Amniotic epithelial cell (primary cell): Measurements from ENCODE around the gene PTPRG.

Experiments
- DNase-seq: peaks from one replicate; pipeline ENCODE4 v3.0.0-alpha.2; 2010; ENCODE audit warnings: low read depth

Gene PTPRG

DNA sequence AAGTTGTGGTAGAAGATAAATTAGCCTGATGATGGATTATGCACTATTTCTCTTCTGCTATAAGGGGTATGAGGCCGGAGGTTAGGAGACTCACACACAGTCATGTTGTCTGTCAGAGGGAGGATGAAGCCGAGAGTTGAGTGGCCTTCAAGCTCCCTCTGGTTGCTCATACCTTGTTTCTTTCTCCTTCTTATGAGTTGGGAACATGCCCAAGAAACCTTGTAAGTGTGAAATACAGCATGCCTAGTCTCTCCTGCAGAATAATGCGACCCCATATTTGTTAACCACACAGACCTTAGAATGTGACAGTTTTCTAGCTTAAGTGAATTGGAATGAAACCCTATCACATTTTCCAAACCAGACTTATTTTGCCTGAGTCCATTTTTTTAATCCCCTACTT, 366.7 kb downstream of the PTPRG start:
- no peak for DNase-seq

DNA sequence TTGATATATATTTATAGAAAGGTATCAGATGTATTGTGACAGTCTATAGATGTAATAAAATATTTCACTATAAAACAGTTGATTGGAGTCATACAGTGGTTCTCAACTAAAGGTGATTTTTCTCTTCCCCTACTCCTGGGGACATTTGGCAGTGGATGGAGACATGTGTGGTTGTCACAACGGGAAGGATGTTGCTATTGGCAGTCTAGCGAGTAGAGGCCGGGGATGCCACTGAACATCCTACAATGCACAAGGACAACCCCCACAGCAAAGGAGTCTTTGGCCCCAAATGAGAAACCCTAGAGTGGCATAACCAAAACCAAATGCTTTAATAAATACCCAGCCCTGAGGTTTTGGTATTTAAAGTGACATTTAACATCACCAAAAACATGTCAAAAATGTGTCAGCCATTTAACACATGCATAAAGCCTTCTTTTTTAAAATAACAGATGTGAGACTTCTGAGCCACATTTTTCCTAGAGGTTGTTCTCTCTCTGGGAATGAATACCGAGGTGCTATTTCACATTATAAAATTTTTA, 367.5 kb downstream of the PTPRG start:
- no peak for DNase-seq

DNA sequence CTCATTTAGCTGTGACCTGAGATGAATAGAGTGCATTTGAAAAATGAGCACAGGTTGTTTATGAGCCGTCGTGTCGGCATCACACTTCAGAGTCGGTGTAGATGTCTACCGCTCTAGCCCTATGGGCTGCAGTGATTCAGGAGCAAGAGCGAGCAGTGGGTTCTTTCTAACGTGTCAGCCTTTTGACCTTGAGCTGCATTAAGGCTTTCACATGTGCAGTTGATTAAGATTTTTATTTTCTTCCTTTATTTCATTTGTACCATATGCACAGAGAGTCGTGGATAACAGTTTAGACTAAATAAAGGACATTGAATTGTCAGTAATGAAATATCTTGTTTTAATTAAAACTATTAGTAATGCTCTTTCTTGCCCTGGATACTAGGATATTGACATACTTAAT, 368.2 kb downstream of the PTPRG start:
- DNase-seq: no peak

DNA sequence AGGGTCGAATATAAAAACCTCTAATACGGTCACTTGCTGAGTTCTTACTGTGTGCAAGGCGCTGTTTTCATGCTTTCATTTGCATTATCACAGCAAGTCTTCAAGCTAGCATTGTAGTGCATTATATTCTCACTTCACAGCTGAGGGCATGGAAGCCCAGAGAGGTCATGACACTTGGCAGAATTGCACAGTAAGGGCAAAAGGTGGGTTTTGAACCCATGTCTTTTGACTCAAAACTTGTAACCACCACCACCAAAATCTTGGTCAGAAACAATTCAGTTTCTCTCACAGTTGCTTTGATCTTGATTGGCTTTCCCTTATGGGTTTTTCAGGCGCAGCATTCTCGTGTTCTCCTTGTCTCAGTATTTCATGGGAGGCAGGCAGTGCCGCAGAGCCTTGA, 371.1 kb downstream of the PTPRG start:
- DNase-seq: no peak

DNA sequence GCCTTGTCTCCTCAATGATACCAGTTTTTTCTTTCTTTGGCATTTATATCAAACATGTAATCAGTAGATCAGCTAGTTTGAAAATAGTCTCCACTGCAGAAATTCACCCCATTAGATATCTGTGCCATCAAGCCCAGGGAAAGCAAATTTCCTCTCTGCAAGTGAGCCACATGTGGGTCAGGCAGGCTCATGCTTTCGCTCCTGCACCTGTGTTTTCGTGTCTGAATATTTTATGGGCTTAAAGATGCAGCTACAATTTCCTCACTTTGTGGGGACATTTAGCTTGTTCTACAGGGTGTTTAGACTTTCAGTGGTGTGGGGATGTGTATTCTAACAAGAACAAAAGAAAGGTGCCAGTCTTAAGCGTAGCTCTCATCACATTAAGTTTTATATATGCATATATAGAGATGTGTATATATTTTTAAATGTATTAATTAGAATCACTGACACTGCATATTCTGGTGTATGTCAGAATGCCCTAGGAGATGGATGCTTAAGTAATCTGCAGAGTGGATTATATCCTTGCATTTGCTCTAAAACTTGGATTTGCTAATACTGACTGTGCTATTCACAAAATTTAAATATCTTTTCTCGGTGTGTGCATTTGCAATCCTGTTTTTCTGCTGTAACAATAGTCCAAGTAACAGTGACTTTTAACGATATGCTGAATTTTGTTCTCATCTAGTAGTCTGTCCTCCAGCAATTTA, 372.6 kb downstream of the PTPRG start:
- DNase-seq: no peak

DNA sequence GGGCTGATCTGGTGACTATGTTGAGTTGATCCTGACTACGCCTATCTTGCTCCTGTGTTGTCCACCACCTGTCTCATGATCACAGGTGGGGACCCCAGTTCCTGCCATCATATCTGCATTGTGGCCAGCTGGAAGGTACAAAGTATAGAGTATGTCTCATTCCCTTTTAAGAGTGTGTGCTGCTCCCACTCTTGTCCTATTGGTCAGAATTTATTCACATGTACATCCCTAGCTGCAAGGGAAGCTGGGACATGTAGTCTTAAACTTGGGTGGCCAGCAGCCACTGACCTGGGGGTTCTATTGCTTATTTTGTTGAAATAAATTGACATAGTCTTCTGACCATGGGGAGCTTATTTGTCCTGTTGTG, 373.1 kb downstream of the PTPRG start:
- DNase-seq: no peak

DNA sequence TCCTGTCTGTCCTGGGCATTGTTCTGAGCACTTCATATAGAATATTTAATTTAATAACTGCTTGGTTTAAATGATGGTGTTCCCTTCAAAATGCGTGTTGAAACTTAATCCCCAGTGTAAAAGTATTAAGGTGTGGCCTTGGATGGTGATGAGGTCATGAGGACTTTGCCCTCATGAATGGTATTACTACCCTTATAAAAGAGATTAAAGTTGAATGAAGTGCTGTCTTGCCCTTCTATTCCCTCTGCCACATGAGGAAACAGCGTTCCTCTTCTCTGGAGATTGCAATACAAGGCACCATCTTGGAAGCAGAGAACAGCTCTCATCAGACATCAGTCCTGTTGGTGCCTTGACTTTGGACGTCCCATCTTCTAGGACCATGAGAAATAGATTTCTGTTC, 374.4 kb downstream of the PTPRG start:
- no peak for DNase-seq

DNA sequence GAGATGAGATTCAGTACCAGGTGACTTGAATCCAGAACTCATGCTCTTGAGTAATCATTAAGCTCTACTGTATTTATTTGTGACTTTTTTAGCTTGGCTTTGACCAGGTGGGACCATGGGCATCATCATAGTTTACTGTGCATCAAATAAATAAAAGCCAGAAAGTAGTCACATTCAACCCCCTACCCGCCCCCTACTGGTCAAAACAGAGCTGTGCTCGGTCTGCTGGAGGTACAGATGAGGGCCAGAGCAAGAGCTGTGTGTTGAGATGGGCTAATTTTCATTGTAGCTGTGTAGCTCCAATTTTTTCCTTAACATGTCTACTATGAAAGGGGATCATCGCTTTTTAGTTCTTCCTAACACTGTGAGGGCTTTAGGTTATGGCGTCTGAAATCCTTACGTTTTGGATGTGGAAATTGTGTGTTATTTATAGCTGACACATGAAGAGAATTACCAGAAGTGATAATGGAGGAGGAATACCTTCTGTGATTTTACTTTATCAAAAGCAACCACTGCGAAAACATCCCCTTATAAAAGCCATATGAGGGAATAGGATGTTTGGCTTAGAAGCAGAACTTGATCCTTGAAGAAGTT, 375.1 kb downstream of the PTPRG start:
- peak; percentile 10 for DNase-seq

DNA sequence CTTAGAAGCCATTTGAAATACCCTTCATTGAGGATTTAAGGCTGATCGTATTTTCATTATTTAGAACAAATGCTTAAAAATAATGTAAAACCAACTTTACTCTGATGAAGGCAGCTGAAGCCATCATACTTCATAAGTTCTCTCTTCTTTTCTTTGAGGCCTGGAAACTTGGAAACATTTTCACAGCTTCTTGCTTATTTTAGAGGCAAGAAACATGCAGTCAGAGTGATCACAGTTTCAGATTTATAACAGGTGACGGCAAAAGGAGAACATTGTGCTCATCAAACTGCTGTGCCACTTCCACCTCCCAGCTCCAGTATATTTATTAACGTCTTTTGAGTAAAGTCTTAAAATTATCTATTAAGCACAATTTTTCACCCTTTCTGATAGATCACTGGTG, 376.1 kb downstream of the PTPRG start:
- DNase-seq: no peak

DNA sequence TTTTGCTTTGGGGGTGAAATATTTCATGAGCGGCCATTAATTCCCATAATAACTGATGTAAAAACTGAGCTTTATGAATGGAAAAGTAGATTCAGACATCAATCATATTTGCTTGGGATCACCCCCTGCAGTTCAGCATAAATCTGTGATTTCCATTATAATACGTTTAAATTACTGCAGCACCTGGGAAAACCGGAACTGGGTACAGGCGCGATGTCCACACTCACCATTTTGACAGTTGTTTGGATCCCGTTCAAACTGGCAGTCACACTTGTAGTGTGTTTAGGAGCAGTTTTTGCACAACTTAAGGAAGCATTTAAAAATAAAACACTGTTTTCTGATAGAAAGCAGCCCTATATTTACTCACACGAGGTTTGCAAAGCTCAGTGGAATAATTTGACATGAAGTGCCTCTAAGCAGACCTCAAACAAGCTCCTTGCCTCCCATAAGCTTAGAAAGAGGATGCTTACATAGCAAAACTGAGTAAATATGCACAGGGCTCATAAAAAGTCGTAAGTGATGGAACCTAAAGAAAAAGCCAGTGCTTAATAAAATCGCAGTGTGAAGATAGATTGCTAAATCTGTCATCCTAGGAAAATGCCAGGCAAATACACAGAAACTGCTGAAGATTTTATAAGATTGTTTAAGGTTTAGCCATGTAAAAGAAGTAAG, 377.6 kb downstream of the PTPRG start:
- no peak for DNase-seq

DNA sequence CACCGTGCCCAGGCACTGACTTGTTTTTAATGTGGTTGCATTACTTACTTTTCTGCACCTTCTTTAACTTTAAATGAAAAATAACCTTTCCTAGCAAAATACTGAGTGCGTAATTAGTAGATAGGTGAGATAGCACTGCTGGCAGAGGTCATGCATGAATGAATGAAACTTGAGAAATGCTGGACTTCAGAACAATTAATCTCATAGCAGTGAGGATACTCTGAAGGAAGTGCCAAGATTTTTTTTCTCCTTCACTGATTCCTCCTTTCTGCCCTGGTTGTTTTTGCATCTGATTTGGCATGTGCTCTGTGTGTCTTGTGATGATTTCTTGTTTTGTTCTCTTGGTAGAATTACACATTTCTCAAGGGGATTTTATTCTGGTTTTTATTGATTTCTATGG, 378.9 kb downstream of the PTPRG start:
- DNase-seq: no peak

DNA sequence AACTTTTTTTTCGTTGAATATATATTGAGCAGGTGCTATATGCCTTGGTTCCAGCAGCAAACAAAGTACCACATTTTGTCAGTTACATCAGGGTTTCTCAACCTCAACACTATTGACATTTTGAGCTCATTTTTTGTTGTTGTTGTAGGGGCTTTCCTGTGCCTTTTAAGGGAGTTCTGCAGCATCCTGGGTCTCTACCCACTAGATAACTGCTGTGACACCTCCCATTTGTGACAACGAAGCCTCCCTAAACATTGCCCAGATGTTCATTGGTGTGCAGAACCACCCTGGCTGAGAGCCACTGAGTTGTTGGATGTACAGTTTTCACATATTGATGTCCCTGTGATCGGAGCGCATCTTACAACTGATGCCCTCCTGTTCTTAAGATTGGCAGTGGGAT, 382.6 kb downstream of the PTPRG start:
- no peak for DNase-seq

DNA sequence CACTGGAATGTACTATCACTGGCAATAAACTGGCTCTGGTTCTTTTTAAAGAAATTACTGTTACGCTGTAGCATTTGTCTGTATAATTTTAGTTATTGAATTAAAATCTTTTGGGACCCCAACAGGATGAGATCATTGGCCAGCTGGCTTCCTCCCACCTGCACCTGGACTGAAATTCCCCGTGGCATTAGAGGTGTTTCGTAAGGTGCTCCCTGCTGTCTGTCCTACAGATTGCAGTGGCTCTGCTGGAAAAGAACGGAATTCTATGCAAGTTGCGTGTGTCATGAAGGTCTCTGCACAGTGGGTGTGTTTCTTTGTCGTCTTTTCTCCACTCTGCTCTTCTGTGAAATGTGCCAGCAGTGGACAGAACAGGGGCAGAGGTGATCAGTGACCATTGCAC, 383.4 kb downstream of the PTPRG start:
- DNase-seq: no peak

DNA sequence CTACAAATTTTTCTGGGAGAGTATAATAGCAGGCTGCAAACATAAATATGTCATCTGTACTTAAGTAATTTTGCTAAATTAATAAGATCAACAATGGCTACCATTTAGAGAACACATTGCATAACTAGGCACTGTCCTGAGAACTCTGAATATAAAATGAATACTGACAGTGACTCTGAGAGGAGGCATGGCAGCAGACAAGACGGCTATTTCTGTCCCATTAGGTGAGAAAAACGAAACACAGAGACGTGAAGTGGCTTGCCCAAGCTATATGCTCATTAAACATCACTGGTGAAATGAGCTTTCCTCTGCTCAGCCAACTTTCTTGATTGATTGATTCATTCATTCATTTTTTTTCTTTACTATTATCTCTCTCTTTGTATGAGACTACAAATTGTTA, 384.3 kb downstream of the PTPRG start:
- no peak for DNase-seq

DNA sequence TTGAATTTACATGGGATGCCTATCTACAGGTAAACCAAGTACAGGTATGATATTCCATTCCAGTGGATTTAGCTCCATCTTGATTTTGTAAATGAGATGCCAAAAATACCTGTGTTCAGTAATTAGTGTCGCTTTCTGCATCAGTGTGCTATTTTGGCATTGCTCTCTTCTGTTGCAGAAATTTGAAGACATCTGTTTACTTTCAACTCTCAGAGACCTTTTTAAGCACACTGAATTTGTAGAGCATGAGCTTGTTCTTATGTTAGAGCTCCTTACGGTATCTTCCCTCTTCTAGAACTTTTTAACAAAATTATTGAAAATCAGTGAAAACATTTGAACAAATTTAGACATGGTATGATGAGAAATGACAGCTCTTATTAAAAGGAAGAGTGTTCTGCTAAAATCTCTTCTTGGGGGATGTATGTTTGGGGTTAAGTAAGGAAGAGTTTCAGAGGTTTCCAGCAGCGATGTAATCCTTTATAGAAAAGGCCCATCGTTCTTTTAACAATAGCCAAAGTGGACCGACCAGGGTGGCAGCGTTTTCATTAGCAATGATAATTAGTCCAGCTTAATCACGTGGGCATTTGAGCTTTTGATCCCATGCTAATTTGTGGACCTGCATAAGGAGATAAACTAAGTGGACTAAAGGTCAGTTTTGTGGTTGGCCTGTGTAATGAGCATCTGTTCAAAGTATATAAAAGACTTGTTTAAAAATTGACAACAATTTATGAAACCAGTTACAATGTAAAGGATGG, 385.4 kb downstream of the PTPRG start:
- DNase-seq: no peak

DNA sequence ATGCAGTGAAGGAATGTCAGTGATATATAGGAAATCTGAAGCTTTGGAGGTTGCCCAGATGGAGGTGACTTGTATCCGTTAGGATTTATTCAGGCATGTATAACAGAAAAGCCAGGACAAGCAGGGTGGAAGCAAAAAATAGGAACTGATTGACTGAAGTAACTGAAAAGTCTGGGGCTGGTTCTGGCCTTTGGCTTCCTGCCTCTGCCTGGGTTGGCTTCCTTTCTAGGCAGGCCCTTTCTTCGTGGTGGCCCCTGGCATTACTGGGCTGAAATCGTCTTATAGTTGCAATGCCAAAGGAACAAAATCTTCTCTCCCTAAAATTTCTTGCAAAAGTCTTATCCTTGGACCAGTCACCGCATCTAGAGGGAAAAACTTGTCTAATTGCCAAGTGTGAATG, 386.1 kb downstream of the PTPRG start:
- no peak for DNase-seq

DNA sequence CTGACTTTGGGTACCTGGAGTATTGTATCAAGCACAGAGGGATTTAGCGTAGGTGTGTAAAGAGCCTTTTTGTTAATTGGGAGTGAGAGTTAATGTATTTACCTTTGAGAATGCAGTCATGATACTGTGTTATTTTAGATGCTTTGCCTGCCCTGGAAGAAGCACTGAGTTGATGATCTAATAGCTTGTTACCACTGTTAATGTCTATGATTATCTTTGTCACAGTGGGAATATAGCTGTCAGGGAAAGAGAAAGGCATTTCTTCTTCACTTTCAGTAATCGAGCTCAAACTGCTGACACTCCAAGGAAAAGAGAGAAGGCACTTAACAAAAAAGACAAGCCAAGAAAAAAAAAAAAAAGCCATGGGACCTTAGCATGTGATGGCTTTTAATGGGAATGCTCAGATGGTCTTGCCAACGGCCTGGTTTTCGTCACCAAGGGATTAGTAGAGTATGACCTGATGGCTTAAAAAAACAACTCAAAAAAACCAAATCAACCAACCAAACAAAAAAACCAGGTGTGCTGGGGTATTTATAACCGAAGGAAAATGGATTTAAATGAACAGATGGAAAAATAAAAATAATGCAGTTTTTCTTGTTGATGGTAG, 387.4 kb downstream of the PTPRG start:
- no peak for DNase-seq

DNA sequence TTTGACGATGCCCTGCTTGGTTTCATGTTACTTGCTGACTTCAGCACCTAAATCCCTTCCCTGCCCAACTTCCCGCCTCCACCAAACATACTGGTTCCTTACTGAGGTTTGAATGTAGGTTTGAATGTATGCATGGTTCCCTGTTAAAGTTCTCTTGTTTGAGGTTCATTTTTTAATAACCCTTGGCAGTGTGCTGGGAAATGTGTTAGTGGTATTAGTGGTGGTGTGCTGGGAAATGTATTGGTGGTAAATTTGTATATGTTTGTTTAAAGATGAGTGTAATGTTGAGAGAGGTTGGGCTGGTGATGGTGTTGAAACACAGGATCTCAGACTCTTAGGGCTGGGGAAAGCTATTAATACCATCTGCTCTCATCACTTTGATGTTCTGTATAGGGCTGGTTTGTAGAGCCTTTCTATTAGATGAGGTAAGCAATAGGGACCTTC, 392.7 kb downstream of the PTPRG start:
- DNase-seq: no peak

DNA sequence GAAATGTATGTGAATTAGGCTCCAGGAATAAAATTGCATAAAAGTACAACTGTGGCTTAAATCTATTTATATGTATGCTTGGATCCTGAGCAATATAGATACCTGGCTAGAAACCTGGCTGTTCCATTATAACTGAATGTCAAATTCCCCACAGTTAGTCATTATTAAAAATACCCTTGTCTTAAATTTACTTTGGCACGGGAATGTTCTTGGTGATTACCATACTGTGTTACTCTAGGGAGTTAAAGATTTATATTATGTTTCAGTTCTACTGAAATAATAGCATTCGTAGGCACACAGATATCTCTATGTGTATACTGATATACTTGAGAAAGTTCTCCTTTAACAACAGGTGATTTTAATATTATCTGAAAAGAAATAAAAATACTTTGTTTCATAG, 394.1 kb downstream of the PTPRG start:
- no peak for DNase-seq

DNA sequence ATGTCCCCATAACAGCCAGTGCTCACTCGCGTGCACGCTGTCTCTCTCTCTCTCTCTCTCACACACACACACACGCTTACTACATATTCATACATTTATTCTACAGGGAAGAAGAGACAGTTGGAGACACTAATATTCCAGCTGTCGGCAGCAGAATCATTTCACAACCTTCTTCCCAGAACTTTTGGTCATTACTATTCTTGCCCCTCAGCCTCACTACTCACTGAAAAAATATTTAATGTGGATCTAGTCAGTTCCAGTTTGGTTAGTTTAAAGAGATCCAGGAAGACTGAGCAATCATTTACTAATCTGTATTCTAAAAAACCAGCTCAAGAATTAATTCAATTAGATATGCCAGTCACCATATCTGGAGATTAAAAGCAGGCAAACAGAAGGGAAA, 394.9 kb downstream of the PTPRG start:
- DNase-seq: peak; percentile 16

DNA sequence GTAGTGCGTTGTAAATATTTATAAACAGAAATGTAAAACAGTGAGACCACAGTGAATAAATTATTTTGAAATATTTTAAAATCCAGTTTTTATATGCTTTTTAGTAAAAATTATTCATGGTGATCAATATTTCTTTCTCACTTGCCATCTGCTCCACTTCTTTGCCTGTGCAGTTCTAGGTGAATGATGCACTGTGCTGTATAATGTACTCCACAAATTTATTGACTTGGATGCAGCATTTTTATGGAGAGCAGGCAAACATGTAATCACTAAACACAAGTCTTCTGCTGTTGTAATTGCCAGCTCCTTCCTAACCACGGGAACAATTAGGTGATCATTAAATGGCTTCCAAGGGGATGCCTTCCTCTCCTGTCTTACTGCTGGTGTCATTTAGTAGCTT, 395.9 kb downstream of the PTPRG start:
- no peak for DNase-seq

DNA sequence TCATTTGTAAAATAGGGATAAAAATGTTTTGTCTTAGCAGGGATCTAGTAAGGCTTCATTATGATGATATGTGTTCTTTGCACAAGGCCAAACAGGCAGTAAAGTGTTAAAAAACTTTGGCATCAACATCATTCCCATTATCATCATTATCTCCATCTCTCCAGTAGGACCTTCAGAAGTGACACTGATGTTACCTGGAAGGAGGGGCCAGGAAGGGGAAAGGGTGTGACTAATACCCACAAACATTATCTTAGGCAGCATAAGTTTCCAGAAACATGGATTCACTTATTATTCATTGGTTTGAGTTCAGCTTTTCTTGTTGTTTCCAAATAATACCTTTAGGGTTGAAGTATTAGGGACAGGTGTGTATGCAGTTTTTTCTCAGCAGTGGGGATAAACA, 399.6 kb downstream of the PTPRG start:
- no peak for DNase-seq
